MCF 10A (cell line): ENCODE data around the gene PTGR2. TPM values are rescaled to one million over a fixed set of nuclear protein-coding genes. Genes with fewer than 3 reads are reported as not detected.

Experiments
- Bru-seq: library from RNA; stranded (reverse); fragments of 400-500 nt; gene quantifications from one replicate; lab custom pipeline; 2021; lab: Mats Ljungman, UMichigan
- BruChase-seq, 2 experiments: library from RNA; stranded (reverse); fragments of 400-500 nt; gene quantifications; one replicate each; lab custom pipeline; 2021; lab: Mats Ljungman, UMichigan
- BruUV-seq: library from RNA; stranded (reverse); fragments of 400-500 nt; replicated peaks from 2 replicates; lab custom pipeline; 2021; lab: Mats Ljungman, UMichigan
- CTCF ChIA-PET: fragments of 300-600 bp; sonication (Branson Sonifier 250); formaldehyde crosslinking; extraction: SDS; loops from one replicate; lab custom pipeline; 2021; ENCODE audit warnings: antibody characterized with exemption, inconsistent platforms; lab: Yijun Ruan, JAX
- POLR2A ChIA-PET: fragments of 300-600, 350-650 bp; sonication (Branson Sonifier 250); formaldehyde crosslinking; extraction: SDS; loops from one replicate; lab custom pipeline; 2020; ENCODE audit warnings: antibody characterized with exemption, inconsistent platforms; lab: Yijun Ruan, JAX
- DNase-seq: peaks from one replicate; pipeline ENCODE4 v3.0.0-alpha.2; 2018; ENCODE audit not compliant: unreplicated experiment
- H3K27ac Mint-ChIP-seq: one replicate; pipeline ENCODE4 v1.8.0; 2022; ENCODE audit warnings: mild to moderate bottlenecking, low read depth, mixed read lengths; ENCODE audit not compliant: unreplicated experiment
- H3K27me3 Mint-ChIP-seq: one replicate; pipeline ENCODE4 v1.8.0; 2022; ENCODE audit warnings: mixed read lengths; ENCODE audit not compliant: insufficient read depth, unreplicated experiment
- H3K36me3 Mint-ChIP-seq: one replicate; pipeline ENCODE4 v1.8.0; 2022; ENCODE audit warnings: mild to moderate bottlenecking, moderate library complexity, mixed read lengths; ENCODE audit not compliant: insufficient read depth, unreplicated experiment
- H3K4me1 Mint-ChIP-seq: one replicate; pipeline ENCODE4 v1.8.0; 2022; ENCODE audit warnings: mixed read lengths; ENCODE audit not compliant: insufficient read depth, unreplicated experiment
- H3K4me3 Mint-ChIP-seq: one replicate; pipeline ENCODE4 v1.8.0; 2022; ENCODE audit warnings: mild to moderate bottlenecking, moderate library complexity, mixed read lengths; ENCODE audit not compliant: unreplicated experiment
- H3K9me3 Mint-ChIP-seq: one replicate; pipeline ENCODE4 v1.8.0; 2022; ENCODE audit warnings: mixed read lengths; ENCODE audit not compliant: unreplicated experiment
- intact Hi-C: fragments of 100-400 bp; cut with micrococcal nuclease; formaldehyde crosslinking; loops from 2 replicates; pipeline ENCODE4 v1.14.1; 2022
- long read RNA-seq: library from polyadenylated mRNA; stranded (forward); transcript quantifications from one replicate; pipeline ENCODE4 v2.0.0, GENCODE V29; 2022
- total RNA-seq: library from RNA; stranded (reverse); gene quantifications from 2 replicates; pipeline ENCODE4 v1.2.3, GENCODE V29; 2022
- TF ChIP-seq, protein P1 (sequence below): fragments of 200-600 bp; IDR thresholded peaks from one replicate; pipeline ENCODE4 v1.8.0; 2022; ENCODE audit warnings: antibody characterized with exemption, mild to moderate bottlenecking; ENCODE audit not compliant: unreplicated experiment

The PTGR2 gene
- total RNA-seq = 9.2 and 13.1 TPM in 2 replicates
- Bru-seq, nascent RNA = percentile 81 among the genes with signal in this experiment
- BruChase-seq, experiment 1, labeled RNA remaining after a 6-hour chase = percentile 90 among the genes with signal in this experiment
- percentile 91 among the genes with signal in this experiment for BruChase-seq, experiment 2, labeled RNA remaining after a 2-hour chase
- long read RNA-seq, transcript PTGR2-204 (10 exons, 2,543 nt) = major isoform, 8 of 22 reads
- long read RNA-seq, partial matches to known transcripts = 0 of 22 reads
- long read RNA-seq, other reads (novel, unspliced or antisense) = 8 of 22 reads

DNA sequence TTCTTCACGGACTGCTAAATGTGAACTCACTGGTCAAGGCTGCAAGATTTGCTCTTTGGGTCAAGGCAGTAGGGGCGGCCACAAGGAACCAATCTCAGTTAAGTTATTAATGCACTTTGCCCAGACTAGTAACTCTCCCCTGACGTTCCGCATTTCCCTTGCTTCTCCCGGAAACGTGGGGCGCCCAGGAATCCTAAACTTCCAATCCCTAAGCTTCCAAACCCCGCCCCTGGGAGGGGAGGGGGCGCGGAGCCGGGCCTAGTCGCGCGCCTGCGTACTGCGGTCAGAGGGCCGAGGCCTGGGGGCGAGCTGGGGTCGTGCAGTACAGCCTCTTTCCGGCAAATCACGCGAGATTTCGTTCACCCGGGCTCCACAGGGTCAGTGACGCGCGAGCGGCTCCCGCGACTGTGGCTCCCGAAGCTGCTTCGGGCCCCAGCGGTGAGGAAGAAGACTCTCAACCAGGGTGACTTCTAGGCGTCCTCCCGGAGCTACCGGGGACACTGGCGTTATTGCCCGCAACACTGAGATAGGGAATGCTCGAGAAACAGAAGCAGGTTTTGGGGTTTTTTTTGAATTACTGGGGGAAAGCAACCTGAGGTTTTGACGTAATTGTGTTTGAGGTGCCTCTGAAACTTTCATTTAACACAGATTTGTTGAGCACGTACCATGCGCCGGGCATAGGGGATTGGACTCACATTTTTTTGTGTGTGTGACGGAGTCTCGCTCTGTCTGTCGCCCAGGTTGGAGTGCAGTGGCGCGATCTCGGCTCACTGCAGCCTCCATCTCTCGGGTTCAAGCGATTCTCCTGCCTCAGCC is at the start of gene PTGR2:
Gene PTGR2 (plus strand): TSS at position 265 of the 816 bp plus-strand sequence. CDS start 7,032 bp downstream, outside the sequence.
- no peaks in the 10 kb centered on the region for H3K9me3 Mint-ChIP-seq
- intact Hi-C loops = loop anchor here (1.0 kb wide), 1 partner anchor 35 kb away; the partner anchor contains the start of gene ZNF410
- DNase-seq = peak; percentile 97
- H3K27me3 Mint-ChIP-seq = no peaks in the 10 kb centered on the region
- ChIA-PET CTCF (interaction anchor here (0.5 to 1.1 kb wide), 5 partner anchors 27 to 191 kb away, joined by 3 to 5 read pairs (median 3); partner anchors contain the start of gene ZNF410), POLR2A (interaction anchor here (0.7 to 5.3 kb wide), 40 partner anchors 8 to 395 kb away, joined by 3 to 95 read pairs (median 7); partner anchors contain the start of genes ACOT2, BBOF1, COQ6 and DNAL1)
- peak within 1 kb of the TSS; percentile 98 for H3K27ac Mint-ChIP-seq
- H3K4me3 Mint-ChIP-seq = peak within 1 kb of the TSS; percentile 91
- peaks cover 4% of the 10 kb centered on the region for H3K36me3 Mint-ChIP-seq
- H3K4me1 Mint-ChIP-seq = peaks cover 18% of the 10 kb centered on the region
- TSS peak; percentile 84 for BruUV-seq
- TF ChIP-seq, protein P1, sequence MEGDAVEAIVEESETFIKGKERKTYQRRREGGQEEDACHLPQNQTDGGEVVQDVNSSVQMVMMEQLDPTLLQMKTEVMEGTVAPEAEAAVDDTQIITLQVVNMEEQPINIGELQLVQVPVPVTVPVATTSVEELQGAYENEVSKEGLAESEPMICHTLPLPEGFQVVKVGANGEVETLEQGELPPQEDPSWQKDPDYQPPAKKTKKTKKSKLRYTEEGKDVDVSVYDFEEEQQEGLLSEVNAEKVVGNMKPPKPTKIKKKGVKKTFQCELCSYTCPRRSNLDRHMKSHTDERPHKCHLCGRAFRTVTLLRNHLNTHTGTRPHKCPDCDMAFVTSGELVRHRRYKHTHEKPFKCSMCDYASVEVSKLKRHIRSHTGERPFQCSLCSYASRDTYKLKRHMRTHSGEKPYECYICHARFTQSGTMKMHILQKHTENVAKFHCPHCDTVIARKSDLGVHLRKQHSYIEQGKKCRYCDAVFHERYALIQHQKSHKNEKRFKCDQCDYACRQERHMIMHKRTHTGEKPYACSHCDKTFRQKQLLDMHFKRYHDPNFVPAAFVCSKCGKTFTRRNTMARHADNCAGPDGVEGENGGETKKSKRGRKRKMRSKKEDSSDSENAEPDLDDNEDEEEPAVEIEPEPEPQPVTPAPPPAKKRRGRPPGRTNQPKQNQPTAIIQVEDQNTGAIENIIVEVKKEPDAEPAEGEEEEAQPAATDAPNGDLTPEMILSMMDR = no peak

DNA sequence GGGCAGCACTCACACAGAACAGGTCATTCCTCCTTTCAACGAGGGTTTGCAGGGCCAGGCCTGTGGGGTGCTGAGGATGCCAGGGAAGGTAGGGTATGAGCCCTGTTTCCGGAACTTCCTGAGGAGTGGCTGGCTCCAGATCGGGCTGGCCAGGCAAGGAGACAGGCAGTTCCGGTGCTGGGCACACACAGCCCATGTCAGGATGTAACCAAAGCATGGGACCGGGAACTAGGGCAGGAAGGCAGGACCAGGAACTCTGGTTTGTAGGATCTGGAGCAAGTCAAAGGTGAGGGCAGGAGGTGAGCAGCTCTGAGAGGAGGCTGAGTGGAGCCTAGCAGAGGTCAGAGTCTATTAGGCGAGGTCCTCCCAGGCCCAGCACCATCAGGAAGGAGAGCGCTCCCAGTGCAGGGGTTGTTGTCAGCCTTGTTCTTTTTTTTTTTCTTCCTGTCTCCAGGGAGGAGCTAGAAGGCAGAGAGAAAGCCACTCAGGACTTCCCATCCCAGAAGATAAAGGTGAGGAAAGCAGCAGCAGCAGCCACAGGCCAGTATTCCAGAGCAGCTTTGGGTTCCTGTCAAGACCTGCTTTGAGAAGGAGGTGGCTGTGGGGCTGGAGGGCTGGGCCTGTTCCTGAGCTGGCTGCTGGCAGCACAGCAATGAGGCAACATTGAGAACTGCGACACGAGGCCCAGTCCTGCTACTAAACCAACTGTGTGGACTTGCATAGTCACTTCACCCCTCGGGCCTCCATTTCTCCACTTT is 49.0 kb upstream of the PTGR2 start:
- POLR2A ChIA-PET = interaction anchor here (1.1 to 12.4 kb wide), 11 partner anchors 15 to 79 kb away, joined by 3 to 250 read pairs (median 4); partner anchors contain the start of gene PTGR2
- Mint-ChIP-seq H3K9me3 (no peaks in the 10 kb centered on the region), H3K4me3 (peak overlapping the region; percentile 47), H3K27ac (peak overlapping the region; percentile 86), H3K4me1 (peaks cover 25% of the 10 kb centered on the region), H3K36me3 (no peaks in the 10 kb centered on the region), H3K27me3 (no peaks in the 10 kb centered on the region)
- intact Hi-C loops = no loop called here
- CTCF ChIA-PET = interaction anchor here (0.6 to 2.9 kb wide), 7 partner anchors 11 to 166 kb away, joined by 3 to 11 read pairs (median 5); a partner anchor contains a TSS
- TF ChIP-seq, protein P1 = no peak
- DNase-seq = peak; percentile 80
- BruUV-seq = no TSS peak

DNA sequence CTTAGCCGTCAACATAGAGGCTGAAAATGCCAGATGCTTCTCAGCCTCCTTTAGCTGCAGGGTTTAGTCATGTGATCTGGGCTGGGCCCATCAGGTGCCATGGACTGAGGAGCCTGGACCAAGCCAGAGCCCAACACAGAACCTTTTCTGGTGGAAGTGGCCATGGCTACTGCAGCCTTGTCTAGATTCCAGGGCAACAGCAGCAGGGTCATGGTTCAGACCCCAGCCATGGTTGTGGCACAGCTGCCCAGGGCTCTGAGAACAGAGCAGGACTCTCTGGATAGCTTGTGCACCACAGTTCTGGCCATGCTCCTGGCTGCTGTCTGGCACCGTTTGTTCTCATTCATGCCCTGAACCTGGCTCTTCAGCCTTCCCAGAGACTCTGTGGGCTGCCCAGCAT is 47.0 kb upstream of the PTGR2 start:
- Mint-ChIP-seq H3K36me3 (no peaks in the 10 kb centered on the region), H3K4me1 (peaks cover 24% of the 10 kb centered on the region), H3K27me3 (no peaks in the 10 kb centered on the region), H3K27ac (peak overlapping the region; percentile 85), H3K4me3 (no peak overlapping the region), H3K9me3 (no peaks in the 10 kb centered on the region)
- no peak for DNase-seq
- BruUV-seq = no TSS peak
- ChIA-PET POLR2A (interaction anchor here (2.3 to 12.4 kb wide), 5 partner anchors 17 to 63 kb away, joined by 10 to 250 read pairs (median 67); partner anchors contain the start of gene PTGR2), CTCF (interaction anchor here (0.6 to 2.9 kb wide), 4 partner anchors 17 to 167 kb away, joined by 3 to 11 read pairs (median 4); no protein-coding TSS in a partner anchor)
- intact Hi-C loops = no loop called here
- TF ChIP-seq, protein P1 = no peak
